AG04449 (cell line): Measurements from ENCODE around the gene SLC22A17.
A peak's percentile ranks its signal among the peaks of the same experiment; 100 is the strongest.
"Not testable (repeated sequence)": the region's sequence is repeated elsewhere in the genome, so short reads cannot be mapped to it uniquely, and the experiment has no call there.

Experiments used
- CTCF ChIA-PET: fragments of 350-600 bp; formaldehyde crosslinking; extraction: SDS; loops from one replicate; lab custom pipeline; 2021; ENCODE audit warnings: antibody characterized with exemption; lab: Yijun Ruan, JAX
- POLR2A ChIA-PET: fragments of 400-600, 350-600 bp; formaldehyde crosslinking; extraction: SDS; loops from one replicate; lab custom pipeline; 2020; ENCODE audit warnings: antibody characterized with exemption, inconsistent platforms; lab: Yijun Ruan, JAX
- DNase-seq: peaks from one replicate; pipeline ENCODE4 v3.0.0-alpha.2; 2010; ENCODE audit warnings: low read depth, low spot score
- H3K4me3 ChIP-seq: 2 replicates; pipeline ENCODE4 v1.5.1; 2011; ENCODE audit warnings: low read depth, mild to moderate bottlenecking, control low read depth, low read length
- CTCF ChIP-seq: IDR thresholded peaks from one replicate; pipeline ENCODE4 v1.5.1; 2011; ENCODE audit warnings: mild to moderate bottlenecking, moderate library complexity, low read length, control low read depth, inconsistent platforms; ENCODE audit not compliant: insufficient read depth; ENCODE audit errors: missing control alignments

Gene SLC22A17

DNA sequence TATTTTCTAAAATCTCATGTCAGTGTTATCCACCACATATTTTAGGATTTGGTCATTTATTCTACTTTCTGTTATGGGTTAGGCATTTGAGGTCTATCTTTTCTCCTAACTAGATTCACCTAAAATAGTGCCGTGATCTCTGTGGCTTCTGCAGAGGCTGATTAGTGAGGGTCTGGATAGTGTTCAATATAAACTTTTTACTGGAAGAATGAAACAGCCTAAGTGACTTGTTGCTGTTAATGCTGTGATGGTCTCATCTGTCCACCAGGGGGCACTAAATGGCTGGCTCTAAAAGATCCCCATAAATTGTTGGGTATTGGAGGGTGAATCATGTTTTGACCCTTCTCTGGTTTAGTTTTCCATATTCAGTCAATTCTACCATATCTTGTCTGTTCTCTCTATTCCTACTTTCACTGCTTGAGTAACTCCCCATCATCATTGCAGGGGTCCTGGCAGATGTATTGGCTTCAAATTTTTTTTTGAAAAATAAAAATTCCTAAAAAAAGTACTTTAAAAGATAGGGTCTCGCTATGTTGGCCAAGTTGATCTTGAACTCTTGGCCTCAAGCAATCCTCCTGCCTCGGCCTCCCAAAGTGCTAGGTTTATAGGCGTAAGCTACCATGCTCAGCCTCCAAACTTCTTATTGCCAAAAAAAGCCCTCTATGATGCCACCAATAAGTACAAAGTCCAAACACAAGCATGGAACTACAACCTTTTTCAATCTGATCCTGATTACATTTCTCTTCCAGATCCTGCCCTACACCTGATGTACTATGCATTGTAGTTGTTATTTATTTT, 24.5 kb downstream of the SLC22A17 start:
- DNase-seq: no peak
- CTCF ChIA-PET: interaction anchor here (0.6 to 18.0 kb wide), 18 partner anchors 10 to 388 kb away, joined by 3 to 303 read pairs (median 4); partner anchors contain the start of genes CMTM5, IL25 and SLC22A17
- POLR2A ChIA-PET: interaction anchor here (1.8 kb wide), 1 partner anchor 52 kb away, joined by 9 read pairs; no protein-coding TSS in a partner anchor
- TF ChIP-seq CTCF: peak; percentile 73
- H3K4me3 ChIP-seq: no peak overlapping the region

GRCh38 chr14:23326491-23327332, 26.0 kb downstream of the SLC22A17 start:
- no peak for TF ChIP-seq CTCF
- ChIA-PET CTCF (interaction anchor here (0.9 to 18.0 kb wide), 26 partner anchors 8 to 237 kb away, joined by 3 to 303 read pairs (median 6); partner anchors contain the start of genes CMTM5, PPP1R3E and SLC22A17), POLR2A (interaction anchor here (0.6 to 1.8 kb wide), 4 partner anchors 16 to 205 kb away, joined by 3 to 9 read pairs (median 5); partner anchors contain the start of gene SLC22A17)
- no peak overlapping the region for H3K4me3 ChIP-seq
- DNase-seq: no peak

DNA sequence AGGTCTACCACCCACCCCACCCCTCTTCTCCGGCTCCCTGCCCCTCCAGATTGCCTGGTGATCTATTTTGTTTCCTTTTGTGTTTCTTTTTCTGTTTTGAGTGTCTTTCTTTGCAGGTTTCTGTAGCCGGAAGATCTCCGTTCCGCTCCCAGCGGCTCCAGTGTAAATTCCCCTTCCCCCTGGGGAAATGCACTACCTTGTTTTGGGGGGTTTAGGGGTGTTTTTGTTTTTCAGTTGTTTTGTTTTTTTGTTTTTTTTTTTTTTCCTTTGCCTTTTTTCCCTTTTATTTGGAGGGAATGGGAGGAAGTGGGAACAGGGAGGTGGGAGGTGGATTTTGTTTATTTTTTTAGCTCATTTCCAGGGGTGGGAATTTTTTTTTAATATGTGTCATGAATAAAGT, 26.9 kb downstream of the SLC22A17 start:
- H3K4me3 ChIP-seq, DNase-seq: not testable (repeated sequence)
- ChIA-PET CTCF (interaction anchor here (1.4 to 18.0 kb wide), 6 partner anchors 29 to 131 kb away, joined by 4 to 303 read pairs (median 8); partner anchors contain the start of gene CMTM5), POLR2A (interaction anchor here (0.6 to 1.4 kb wide), 3 partner anchors 15 to 204 kb away, joined by 3 to 7 read pairs (median 3); partner anchors contain the start of gene SLC22A17)

DNA sequence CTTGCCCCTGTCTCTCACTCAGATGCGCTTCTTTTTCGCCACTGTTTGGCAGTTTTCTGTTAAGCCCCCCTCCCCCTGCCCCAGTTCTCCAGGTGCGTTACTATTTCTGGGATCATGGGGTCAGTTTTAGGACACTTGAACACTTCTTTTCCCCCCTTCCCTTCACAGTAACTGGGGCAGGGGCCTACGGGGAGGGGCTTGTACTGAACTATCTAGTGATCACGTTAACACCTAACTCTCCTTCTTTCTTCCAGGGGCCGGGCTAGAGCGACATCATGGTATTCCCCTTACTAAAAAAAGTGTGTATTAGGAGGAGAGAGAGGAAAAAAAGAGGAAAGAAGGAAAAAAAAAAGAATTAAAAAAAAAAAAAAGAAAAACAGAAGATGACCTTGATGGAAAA, 27.7 kb downstream of the SLC22A17 start:
- no peak for DNase-seq
- ChIA-PET POLR2A (no interaction called here), CTCF (interaction anchor here (1.0 to 18.0 kb wide), 3 partner anchors 53 to 234 kb away, joined by 3 to 303 read pairs (median 4); partner anchors contain the start of gene CMTM5)
- TF ChIP-seq CTCF: no peak
- no peak overlapping the region for H3K4me3 ChIP-seq

DNA sequence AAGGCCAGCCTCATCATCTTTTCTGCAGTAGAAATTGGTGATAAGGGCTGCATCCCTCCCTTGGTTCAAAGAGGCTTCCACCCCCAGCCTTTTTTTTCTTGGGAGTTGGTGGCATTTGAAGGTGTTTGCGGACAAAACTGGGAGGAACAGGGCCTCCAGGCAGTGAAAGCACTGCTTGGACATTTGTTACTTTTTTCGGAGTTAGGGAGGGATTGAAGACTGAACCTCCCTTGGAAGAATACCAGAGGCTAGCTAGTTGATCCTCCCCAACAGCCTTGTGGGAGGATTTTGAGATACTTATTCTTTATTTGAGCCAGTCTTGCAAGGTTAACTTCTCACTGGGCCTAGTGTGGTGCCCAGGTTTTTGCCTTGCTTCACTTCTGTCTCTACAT, 28.2 kb downstream of the SLC22A17 start:
- ChIA-PET POLR2A (no interaction called here), CTCF (interaction anchor here (1.0 to 18.0 kb wide), 3 partner anchors 54 to 235 kb away, joined by 3 to 303 read pairs (median 4); partner anchors contain the start of gene CMTM5)
- DNase-seq: no peak
- H3K4me3 ChIP-seq: no peak overlapping the region
- TF ChIP-seq CTCF: no peak

DNA sequence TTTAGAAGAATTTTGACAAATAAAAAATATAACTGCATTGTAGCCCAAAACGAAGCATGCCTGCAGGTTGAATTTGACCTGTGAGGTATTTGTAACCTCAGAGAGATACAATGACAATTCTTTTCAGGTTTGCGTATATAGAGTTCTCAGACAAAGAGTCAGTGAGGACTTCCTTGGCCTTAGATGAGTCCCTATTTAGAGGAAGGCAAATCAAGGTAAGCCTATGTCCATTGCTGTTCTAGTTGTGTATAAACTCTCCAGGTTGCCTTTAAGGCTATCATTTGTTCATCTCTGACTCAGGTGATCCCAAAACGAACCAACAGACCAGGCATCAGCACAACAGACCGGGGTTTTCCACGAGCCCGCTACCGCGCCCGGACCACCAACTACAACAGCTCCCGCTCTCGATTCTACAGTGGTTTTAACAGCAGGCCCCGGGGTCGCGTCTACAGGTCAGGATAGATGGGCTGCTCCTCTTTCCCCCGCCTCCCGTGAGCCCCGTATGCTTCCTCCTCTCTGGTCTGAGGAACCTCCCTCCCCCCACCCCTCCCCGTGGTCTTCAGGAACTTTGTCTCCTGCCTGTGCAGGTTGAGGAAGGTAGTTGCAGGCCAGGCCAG, 28.7 kb downstream of the SLC22A17 start:
- no peak for TF ChIP-seq CTCF
- DNase-seq: no peak
- CTCF ChIA-PET: interaction anchor here (1.0 to 18.0 kb wide), 5 partner anchors 10 to 235 kb away, joined by 3 to 303 read pairs (median 5); partner anchors contain the start of gene CMTM5
- POLR2A ChIA-PET: interaction anchor here (0.7 kb wide), 1 partner anchor 898 kb away, joined by 3 read pairs; no protein-coding TSS in a partner anchor
- no peak overlapping the region for H3K4me3 ChIP-seq
